ENCODE measurements around the gene ALDOA. TPM values are rescaled to one million over a fixed set of nuclear protein-coding genes. Genes with fewer than 3 reads are reported as not detected.

ALDOA gene
- total and polyA plus RNA-seq, 10 of the 15 experiments (the other 5 are each of a cell fraction or from before 2014, with no cell fraction given): 218 to 2,339 (median 1,095) TPM

DNA sequence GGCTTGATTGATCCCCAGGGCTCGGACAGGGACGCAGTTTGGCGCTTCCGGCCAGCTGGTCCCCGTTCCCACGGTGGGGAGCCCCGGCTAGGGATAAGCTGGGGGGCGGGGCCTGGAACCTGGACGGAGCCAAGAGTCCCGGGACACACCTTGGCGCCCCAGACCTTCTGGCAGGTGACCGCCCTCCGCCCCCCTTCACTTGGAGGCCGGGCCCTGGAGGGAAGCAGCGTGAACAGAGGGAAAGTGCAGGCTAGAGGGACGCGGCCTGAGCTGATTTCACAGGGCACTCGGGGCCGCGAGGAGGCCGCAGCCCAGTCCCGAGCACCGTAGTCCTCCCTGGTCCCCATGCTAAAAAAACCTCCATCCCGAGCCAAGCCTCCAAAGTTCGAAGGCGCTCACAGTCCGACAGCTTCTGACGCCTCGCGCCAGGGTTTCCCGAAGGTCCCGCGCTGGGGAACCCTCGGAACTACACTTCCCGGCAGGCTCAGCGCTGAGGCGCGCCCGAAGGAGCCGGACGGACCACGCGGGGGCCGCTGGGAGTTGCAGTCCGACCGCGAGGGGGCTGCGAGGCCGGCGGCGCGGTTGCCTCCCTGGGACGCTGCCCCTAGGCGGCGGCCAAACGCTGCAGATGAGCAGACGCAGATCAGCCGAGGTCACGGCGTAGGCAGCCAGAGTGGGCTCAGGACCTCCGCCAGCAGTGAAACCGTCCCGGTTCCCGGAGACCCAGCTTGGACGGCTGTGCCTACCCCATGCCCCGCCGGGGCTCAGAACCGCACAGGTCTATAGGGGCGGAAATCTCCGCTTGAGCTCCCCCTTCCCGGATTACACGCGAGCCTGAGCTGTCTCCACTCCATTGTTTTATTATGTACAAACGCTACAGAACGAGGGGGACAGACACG, 26.2 kb downstream of the ALDOA start, which contains the start of gene TBX6 (continued):
- TF ChIP-seq ATF7 (IDR thresholded peaks at IDR 0.05; ENCODE audit: low read depth) (no peak), GABPA (IDR thresholded peaks at IDR 0.05; ENCODE audit: low read depth) (no peak), PAX5 (IDR thresholded peaks at IDR 0.05; ENCODE audit: borderline replicate concordance, low read depth, low read length) (peak; percentile 79), RELA (IDR thresholded peaks at IDR 0.05; ENCODE audit: borderline replicate concordance, partially characterized antibody) (peak; percentile 41), HDAC6 (IDR thresholded peaks at IDR 0.05; ENCODE audit: unreplicated experiment) (no peak), JUNB (IDR thresholded peaks at IDR 0.05) (no peak), BHLHE40 (IDR thresholded peaks at IDR 0.05; ENCODE audit: borderline replicate concordance in 1 of 2, low read depth in 2 of 2, low read length in 1 of 2) (peak; percentile 41 to 51; a peak in 3 of 4 replicates), EZH2 (IDR thresholded peaks at IDR 0.05; ENCODE audit: borderline replicate concordance, control insufficient read depth, low read depth, low read length) (no peak), HDGF (IDR thresholded peaks at IDR 0.05) (no peak), SMARCA5 (IDR thresholded peaks at IDR 0.05) (peak; percentile 81), WRNIP1 (IDR thresholded peaks at IDR 0.05; ENCODE audit: borderline replicate concordance, low read depth, low read length) (no peak), FOXK2 (IDR thresholded peaks at IDR 0.05) (no peak), MXI1 (IDR thresholded peaks at IDR 0.05; ENCODE audit: low read depth, low read length) (no peak), FOS (IDR thresholded peaks at IDR 0.05; ENCODE audit: borderline replicate concordance, extremely low read depth, insufficient read length) (no peak), SUZ12 (IDR thresholded peaks at IDR 0.05; ENCODE audit: unreplicated experiment) (peak; percentile 99), POU2F2 (IDR thresholded peaks at IDR 0.05; ENCODE audit: borderline replicate concordance, low read depth, low read length) (peak; percentile 67; the same call in 2 of the 3 replicates), ZNF622 (IDR thresholded peaks at IDR 0.05) (no peak), GATAD2B (conservative IDR thresholded peaks at IDR 0.05; ENCODE audit: low read depth) (no peak; the same call in 1 of the 2 replicates), LARP7 (IDR thresholded peaks at IDR 0.05) (peak; percentile 79; the same call in 1 of the 2 replicates)
- TF ChIP-seq, protein P1, sequence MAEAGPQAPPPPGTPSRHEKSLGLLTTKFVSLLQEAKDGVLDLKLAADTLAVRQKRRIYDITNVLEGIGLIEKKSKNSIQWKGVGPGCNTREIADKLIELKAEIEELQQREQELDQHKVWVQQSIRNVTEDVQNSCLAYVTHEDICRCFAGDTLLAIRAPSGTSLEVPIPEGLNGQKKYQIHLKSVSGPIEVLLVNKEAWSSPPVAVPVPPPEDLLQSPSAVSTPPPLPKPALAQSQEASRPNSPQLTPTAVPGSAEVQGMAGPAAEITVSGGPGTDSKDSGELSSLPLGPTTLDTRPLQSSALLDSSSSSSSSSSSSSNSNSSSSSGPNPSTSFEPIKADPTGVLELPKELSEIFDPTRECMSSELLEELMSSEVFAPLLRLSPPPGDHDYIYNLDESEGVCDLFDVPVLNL (IDR thresholded peaks at IDR 0.05; ENCODE audit: low read depth, low read length): no peak
- TF ChIP-seq, protein P2, sequence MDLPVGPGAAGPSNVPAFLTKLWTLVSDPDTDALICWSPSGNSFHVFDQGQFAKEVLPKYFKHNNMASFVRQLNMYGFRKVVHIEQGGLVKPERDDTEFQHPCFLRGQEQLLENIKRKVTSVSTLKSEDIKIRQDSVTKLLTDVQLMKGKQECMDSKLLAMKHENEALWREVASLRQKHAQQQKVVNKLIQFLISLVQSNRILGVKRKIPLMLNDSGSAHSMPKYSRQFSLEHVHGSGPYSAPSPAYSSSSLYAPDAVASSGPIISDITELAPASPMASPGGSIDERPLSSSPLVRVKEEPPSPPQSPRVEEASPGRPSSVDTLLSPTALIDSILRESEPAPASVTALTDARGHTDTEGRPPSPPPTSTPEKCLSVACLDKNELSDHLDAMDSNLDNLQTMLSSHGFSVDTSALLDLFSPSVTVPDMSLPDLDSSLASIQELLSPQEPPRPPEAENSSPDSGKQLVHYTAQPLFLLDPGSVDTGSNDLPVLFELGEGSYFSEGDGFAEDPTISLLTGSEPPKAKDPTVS (IDR thresholded peaks at IDR 0.05; ENCODE audit: low read depth, low read length): no peak
- TF ChIP-seq, protein P3, sequence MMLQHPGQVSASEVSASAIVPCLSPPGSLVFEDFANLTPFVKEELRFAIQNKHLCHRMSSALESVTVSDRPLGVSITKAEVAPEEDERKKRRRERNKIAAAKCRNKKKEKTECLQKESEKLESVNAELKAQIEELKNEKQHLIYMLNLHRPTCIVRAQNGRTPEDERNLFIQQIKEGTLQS (IDR thresholded peaks at IDR 0.05; ENCODE audit: borderline replicate concordance, extremely low read depth, low read depth, low read length): peak; percentile 51; the same call in 1 of the 2 replicates
- TF ChIP-seq, protein P4, sequence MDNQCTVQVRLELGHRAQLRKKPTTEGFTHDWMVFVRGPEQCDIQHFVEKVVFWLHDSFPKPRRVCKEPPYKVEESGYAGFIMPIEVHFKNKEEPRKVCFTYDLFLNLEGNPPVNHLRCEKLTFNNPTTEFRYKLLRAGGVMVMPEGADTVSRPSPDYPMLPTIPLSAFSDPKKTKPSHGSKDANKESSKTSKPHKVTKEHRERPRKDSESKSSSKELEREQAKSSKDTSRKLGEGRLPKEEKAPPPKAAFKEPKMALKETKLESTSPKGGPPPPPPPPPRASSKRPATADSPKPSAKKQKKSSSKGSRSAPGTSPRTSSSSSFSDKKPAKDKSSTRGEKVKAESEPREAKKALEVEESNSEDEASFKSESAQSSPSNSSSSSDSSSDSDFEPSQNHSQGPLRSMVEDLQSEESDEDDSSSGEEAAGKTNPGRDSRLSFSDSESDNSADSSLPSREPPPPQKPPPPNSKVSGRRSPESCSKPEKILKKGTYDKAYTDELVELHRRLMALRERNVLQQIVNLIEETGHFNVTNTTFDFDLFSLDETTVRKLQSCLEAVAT (IDR thresholded peaks at IDR 0.05): no peak
- TF ChIP-seq, protein P5, sequence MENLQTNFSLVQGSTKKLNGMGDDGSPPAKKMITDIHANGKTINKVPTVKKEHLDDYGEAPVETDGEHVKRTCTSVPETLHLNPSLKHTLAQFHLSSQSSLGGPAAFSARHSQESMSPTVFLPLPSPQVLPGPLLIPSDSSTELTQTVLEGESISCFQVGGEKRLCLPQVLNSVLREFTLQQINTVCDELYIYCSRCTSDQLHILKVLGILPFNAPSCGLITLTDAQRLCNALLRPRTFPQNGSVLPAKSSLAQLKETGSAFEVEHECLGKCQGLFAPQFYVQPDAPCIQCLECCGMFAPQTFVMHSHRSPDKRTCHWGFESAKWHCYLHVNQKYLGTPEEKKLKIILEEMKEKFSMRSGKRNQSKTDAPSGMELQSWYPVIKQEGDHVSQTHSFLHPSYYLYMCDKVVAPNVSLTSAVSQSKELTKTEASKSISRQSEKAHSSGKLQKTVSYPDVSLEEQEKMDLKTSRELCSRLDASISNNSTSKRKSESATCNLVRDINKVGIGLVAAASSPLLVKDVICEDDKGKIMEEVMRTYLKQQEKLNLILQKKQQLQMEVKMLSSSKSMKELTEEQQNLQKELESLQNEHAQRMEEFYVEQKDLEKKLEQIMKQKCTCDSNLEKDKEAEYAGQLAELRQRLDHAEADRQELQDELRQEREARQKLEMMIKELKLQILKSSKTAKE (IDR thresholded peaks at IDR 0.05; ENCODE audit: low read depth, poor library complexity, severe bottlenecking): no peak

Measured in GM12878 (cell line).